Astrocyte (in vitro differentiated cells and primary cell): ENCODE results near the gene CCR5. TPM values are rescaled to one million over a fixed set of nuclear protein-coding genes. Genes with fewer than 3 reads are reported as not detected.

Experiments
- DNase-seq: peaks from one replicate; pipeline ENCODE4 v3.0.0-alpha.2; 2010; ENCODE audit warnings: low read depth
- FAIRE-seq: peaks from 2 replicates; lab custom pipeline; 2011; peaks lifted over from hg19 to GRCh38; lab: Jason Lieb, UNC
- H2AFZ ChIP-seq: 2 replicates; pipeline ENCODE4 v1.6.0; 2012; ENCODE audit warnings: low read depth, low read length, inconsistent platforms
- H3K27ac ChIP-seq: 2 replicates; pipeline ENCODE4 v1.5.1; 2011; ENCODE audit warnings: low read depth, low read length, inconsistent platforms
- H3K27me3 ChIP-seq: 2 replicates; pipeline ENCODE4 v1.6.0; 2011; ENCODE audit warnings: low read length, inconsistent platforms; ENCODE audit not compliant: insufficient read depth
- H3K36me3 ChIP-seq: 2 replicates; pipeline ENCODE4 v1.5.1; 2011; ENCODE audit warnings: low read length, inconsistent platforms; ENCODE audit not compliant: insufficient read depth
- H3K4me1 ChIP-seq: 2 replicates; pipeline ENCODE4 v1.5.1; 2011; ENCODE audit warnings: low read length, inconsistent platforms; ENCODE audit not compliant: insufficient read depth
- H3K4me2 ChIP-seq: 2 replicates; pipeline ENCODE4 v1.6.0; 2012; ENCODE audit warnings: low read length, inconsistent platforms
- H3K4me3 ChIP-seq: 2 replicates; pipeline ENCODE4 v1.5.1; 2011; ENCODE audit warnings: low read depth, mild to moderate bottlenecking, low read length, inconsistent platforms; ENCODE audit not compliant: insufficient read depth
- H3K79me2 ChIP-seq: 2 replicates; pipeline ENCODE4 v1.6.0; 2012; ENCODE audit warnings: mild to moderate bottlenecking, low read length, inconsistent platforms; ENCODE audit not compliant: insufficient read depth
- H3K9ac ChIP-seq: 2 replicates; pipeline ENCODE4 v1.6.0; 2012; ENCODE audit warnings: mild to moderate bottlenecking, low read length, inconsistent platforms
- H3K9me3 ChIP-seq: 2 replicates; pipeline ENCODE4 v1.5.1; 2012; ENCODE audit warnings: low read depth, mild to moderate bottlenecking, low read length, inconsistent platforms; ENCODE audit not compliant: insufficient read depth
- H4K20me1 ChIP-seq: 2 replicates; pipeline ENCODE4 v1.6.0; 2012; ENCODE audit warnings: low read length, inconsistent platforms; ENCODE audit not compliant: insufficient read depth
- H3K27ac Mint-ChIP-seq: one replicate; pipeline ENCODE4 v1.8.0; 2021; ENCODE audit warnings: mild to moderate bottlenecking, mixed read lengths; ENCODE audit not compliant: unreplicated experiment
- H3K27me3 Mint-ChIP-seq: one replicate; pipeline ENCODE4 v1.8.0; 2021; ENCODE audit warnings: low read depth, mixed read lengths; ENCODE audit not compliant: unreplicated experiment
- H3K36me3 Mint-ChIP-seq: one replicate; pipeline ENCODE4 v1.8.0; 2021; ENCODE audit warnings: low read depth, mixed read lengths; ENCODE audit not compliant: unreplicated experiment
- H3K4me1 Mint-ChIP-seq: one replicate; pipeline ENCODE4 v1.8.0; 2021; ENCODE audit warnings: low read depth, mixed read lengths; ENCODE audit not compliant: unreplicated experiment
- H3K4me3 Mint-ChIP-seq: one replicate; pipeline ENCODE4 v1.8.0; 2021; ENCODE audit warnings: mild to moderate bottlenecking, moderate library complexity, mixed read lengths; ENCODE audit not compliant: unreplicated experiment
- H3K9me3 Mint-ChIP-seq: one replicate; pipeline ENCODE4 v1.8.0; 2021; ENCODE audit warnings: mild to moderate bottlenecking, mixed read lengths; ENCODE audit not compliant: unreplicated experiment
- EZH2 ChIP-seq: IDR thresholded peaks from 2 replicates; pipeline ENCODE4 v1.6.1; 2012; ENCODE audit warnings: mild to moderate bottlenecking, low read length, inconsistent platforms; ENCODE audit not compliant: insufficient read depth
- total RNA-seq: library from RNA; stranded (reverse); gene quantifications from 2 replicates; pipeline ENCODE4 v1.2.1, GENCODE V29; 2021
- TF ChIP-seq, protein P1 (sequence below): IDR thresholded peaks from 2 replicates; pipeline ENCODE4 v1.5.1; 2011; ENCODE audit warnings: low read depth, mild to moderate bottlenecking, inconsistent platforms, low read length, moderate library complexity; ENCODE audit not compliant: insufficient read depth

Gene CCR5
- total RNA-seq, 1 donor from 2014 or later, result not detected

GRCh38 chr3:46369151-46369550, 1.6 kb upstream of the CCR5 start:
- Mint-ChIP-seq H3K4me1 (peaks cover 5% of the 10 kb centered on the region), H3K9me3 (no peaks in the 10 kb centered on the region), H3K27me3 (peaks cover 40% of the 10 kb centered on the region), H3K27ac (no peak overlapping the region), H3K36me3 (no peaks in the 10 kb centered on the region), H3K4me3 (no peak overlapping the region)
- Histone ChIP-seq H4K20me1 (no peaks in the 10 kb centered on the region), H3K27ac (no peak overlapping the region), H3K4me1 (no peaks in the 10 kb centered on the region), H3K27me3 (peaks cover 41% of the 10 kb centered on the region), H3K79me2 (no peaks in the 10 kb centered on the region), H3K4me2 (no peak overlapping the region), H3K4me3 (no peak overlapping the region), H3K9ac (no peak overlapping the region), H2AFZ (no peak overlapping the region), H3K9me3 (no peaks in the 10 kb centered on the region), H3K36me3 (no peaks in the 10 kb centered on the region)
- TF ChIP-seq, protein P1, sequence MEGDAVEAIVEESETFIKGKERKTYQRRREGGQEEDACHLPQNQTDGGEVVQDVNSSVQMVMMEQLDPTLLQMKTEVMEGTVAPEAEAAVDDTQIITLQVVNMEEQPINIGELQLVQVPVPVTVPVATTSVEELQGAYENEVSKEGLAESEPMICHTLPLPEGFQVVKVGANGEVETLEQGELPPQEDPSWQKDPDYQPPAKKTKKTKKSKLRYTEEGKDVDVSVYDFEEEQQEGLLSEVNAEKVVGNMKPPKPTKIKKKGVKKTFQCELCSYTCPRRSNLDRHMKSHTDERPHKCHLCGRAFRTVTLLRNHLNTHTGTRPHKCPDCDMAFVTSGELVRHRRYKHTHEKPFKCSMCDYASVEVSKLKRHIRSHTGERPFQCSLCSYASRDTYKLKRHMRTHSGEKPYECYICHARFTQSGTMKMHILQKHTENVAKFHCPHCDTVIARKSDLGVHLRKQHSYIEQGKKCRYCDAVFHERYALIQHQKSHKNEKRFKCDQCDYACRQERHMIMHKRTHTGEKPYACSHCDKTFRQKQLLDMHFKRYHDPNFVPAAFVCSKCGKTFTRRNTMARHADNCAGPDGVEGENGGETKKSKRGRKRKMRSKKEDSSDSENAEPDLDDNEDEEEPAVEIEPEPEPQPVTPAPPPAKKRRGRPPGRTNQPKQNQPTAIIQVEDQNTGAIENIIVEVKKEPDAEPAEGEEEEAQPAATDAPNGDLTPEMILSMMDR, result no peak
- TF ChIP-seq EZH2, result no peak
- FAIRE-seq, result no peak
- DNase-seq, result no peak

GRCh38 chr3:46369675-46370132, 1.0 kb upstream of the CCR5 start:
- Histone ChIP-seq H3K27me3 (peaks cover 46% of the 10 kb centered on the region), H2AFZ (no peak overlapping the region), H3K4me1 (no peaks in the 10 kb centered on the region), H3K4me3 (no peak overlapping the region), H3K9ac (no peak overlapping the region), H3K36me3 (no peaks in the 10 kb centered on the region), H3K27ac (no peak overlapping the region), H4K20me1 (no peaks in the 10 kb centered on the region), H3K9me3 (no peaks in the 10 kb centered on the region), H3K4me2 (no peak overlapping the region), H3K79me2 (no peaks in the 10 kb centered on the region)
- H3K4me3 Mint-ChIP-seq, result no peak overlapping the region
- TF ChIP-seq, protein P1, result no peak
- TF ChIP-seq EZH2, result no peak
- H3K9me3 Mint-ChIP-seq, result no peaks in the 10 kb centered on the region
- H3K27me3 Mint-ChIP-seq, result peaks cover 44% of the 10 kb centered on the region
- peaks cover 6% of the 10 kb centered on the region for H3K4me1 Mint-ChIP-seq
- DNase-seq (no peak), FAIRE-seq (no peak)
- no peaks in the 10 kb centered on the region for H3K36me3 Mint-ChIP-seq
- H3K27ac Mint-ChIP-seq, result no peak overlapping the region

DNA sequence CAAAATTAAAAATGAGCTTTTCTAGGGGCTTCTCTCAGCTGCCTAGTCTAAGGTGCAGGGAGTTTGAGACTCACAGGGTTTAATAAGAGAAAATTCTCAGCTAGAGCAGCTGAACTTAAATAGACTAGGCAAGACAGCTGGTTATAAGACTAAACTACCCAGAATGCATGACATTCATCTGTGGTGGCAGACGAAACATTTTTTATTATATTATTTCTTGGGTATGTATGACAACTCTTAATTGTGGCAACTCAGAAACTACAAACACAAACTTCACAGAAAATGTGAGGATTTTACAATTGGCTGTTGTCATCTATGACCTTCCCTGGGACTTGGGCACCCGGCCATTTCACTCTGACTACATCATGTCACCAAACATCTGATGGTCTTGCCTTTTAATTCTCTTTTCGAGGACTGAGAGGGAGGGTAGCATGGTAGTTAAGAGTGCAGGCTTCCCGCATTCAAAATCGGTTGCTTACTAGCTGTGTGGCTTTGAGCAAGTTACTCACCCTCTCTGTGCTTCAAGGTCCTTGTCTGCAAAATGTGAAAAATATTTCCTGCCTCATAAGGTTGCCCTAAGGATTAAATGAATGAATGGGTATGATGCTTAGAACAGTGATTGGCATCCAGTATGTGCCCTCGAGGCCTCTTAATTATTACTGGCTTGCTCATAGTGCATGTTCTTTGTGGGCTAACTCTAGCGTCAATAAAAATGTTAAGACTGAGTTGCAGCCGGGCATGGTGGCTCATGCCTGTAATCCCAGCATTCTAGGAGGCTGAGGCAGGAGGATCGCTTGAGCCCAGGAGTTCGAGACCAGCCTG, 984 bp downstream of the CCR5 start:
- H3K27me3 ChIP-seq, result peaks cover 63% of the 10 kb centered on the region
- H3K9me3 ChIP-seq, result no peaks in the 10 kb centered on the region
- no peaks in the 10 kb centered on the region for H3K36me3 Mint-ChIP-seq
- no peak for DNase-seq
- no peak overlapping the region for H3K4me2 ChIP-seq
- H3K79me2 ChIP-seq, result no peaks in the 10 kb centered on the region
- H2AFZ ChIP-seq, result no peak overlapping the region
- H3K4me3 ChIP-seq, result no peak overlapping the region
- H3K9ac ChIP-seq, result no peak overlapping the region
- H3K4me3 Mint-ChIP-seq, result no peak overlapping the region
- H3K36me3 ChIP-seq, result no peaks in the 10 kb centered on the region
- peaks cover 7% of the 10 kb centered on the region for H3K4me1 Mint-ChIP-seq
- no peak for FAIRE-seq
- H3K9me3 Mint-ChIP-seq, result no peaks in the 10 kb centered on the region
- H3K4me1 ChIP-seq, result no peaks in the 10 kb centered on the region
- TF ChIP-seq, protein P1, result no peak
- TF ChIP-seq EZH2, result no peak
- no peak overlapping the region for H3K27ac Mint-ChIP-seq
- no peaks in the 10 kb centered on the region for H4K20me1 ChIP-seq
- H3K27ac ChIP-seq, result no peak overlapping the region
- peaks cover 34% of the 10 kb centered on the region for H3K27me3 Mint-ChIP-seq
